Measurements from ENCODE around the gene GTPBP8. TPM values are rescaled to one million over a fixed set of nuclear protein-coding genes. Genes with fewer than 3 reads are reported as not detected.

Gene GTPBP8
- total and polyA plus RNA-seq, 2 of the 8 experiments (the other 6 are each of a cell fraction or from before 2014, with no cell fraction given): 25.8 to 27.6 TPM

- no peak overlapping the region for H2BK20ac ChIP-seq (ENCODE audit: low read length)
- H3K9ac ChIP-seq (replicated peaks in 1 of 4; ENCODE audit: extremely low read depth in 1 of 4, low read depth in 3 of 4, low read length in 3 of 4): no peak overlapping the region
- H3K79me1 ChIP-seq (ENCODE audit: low read depth, low read length): no peaks in the 10 kb centered on the region
- H3K4me1 ChIP-seq (replicated peaks in 1 of 4; ENCODE audit: control insufficient read depth in 3 of 4, insufficient read depth in 4 of 4, low read length in 3 of 4): peaks cover 0 to 7% (median 0%) of the 10 kb centered on the region in 4 experiments; a peak in 1 of 7 replicates
- H3K14ac ChIP-seq (ENCODE audit: insufficient read length): no peak overlapping the region
- H3K23me2 ChIP-seq (ENCODE audit: low read depth, low read length): no peaks in the 10 kb centered on the region
- H4K91ac ChIP-seq (replicated peaks; ENCODE audit: insufficient read length, low read length): no peak overlapping the region
- FAIRE-seq: no peak
- H3K18ac ChIP-seq (ENCODE audit: extremely low read depth, low read length): no peak overlapping the region
- 86% methylated on average over 4 of the region's 4 CpGs; no CpG with 5 or more reads in 1 of the 2 experiments for WGBS, 2 experiments (ENCODE audit: extremely low coverage in 1 of 2, insufficient coverage in 1 of 2, insufficient read length in 1 of 2, insufficient replicate concordance in 2 of 2, low coverage in 1 of 2, low lambda C conversion rate in 2 of 2, missing lambda C conversion rate in 1 of 2)
- no peak overlapping the region for H3K4me2 ChIP-seq (ENCODE audit: insufficient read depth in 1 of 2, low read depth in 2 of 2, low read length in 2 of 2)
- no peak overlapping the region for H2AK5ac ChIP-seq (ENCODE audit: low read depth, low read length)
- no peak overlapping the region for H2BK5ac ChIP-seq (ENCODE audit: low read depth, low read length)
- H2BK120ac ChIP-seq (replicated peaks; ENCODE audit: low read depth, low read length): no peak overlapping the region
- DNase-seq (ENCODE audit: low read depth in 1 of 2, low spot score in 2 of 2): no peak
- H3K79me2 ChIP-seq (ENCODE audit: control insufficient read depth in 1 of 2, insufficient read depth in 2 of 2, low read length in 2 of 2): peaks cover 0 to 21% of the 10 kb centered on the region in 2 experiments; a peak in 2 of 4 replicates
- no peak overlapping the region for H2BK15ac ChIP-seq (ENCODE audit: low read length)
- H3K9me3 ChIP-seq (ENCODE audit: insufficient read depth in 2 of 2, low read depth in 1 of 2, low read length in 1 of 2): no peaks in the 10 kb centered on the region
- H4K8ac ChIP-seq (ENCODE audit: extremely low read depth, insufficient read depth, low read length): no peak overlapping the region
- CTCF ChIA-PET (ENCODE audit: partially characterized antibody): interaction anchor here (0.5 to 1.5 kb wide), 3 partner anchors 27 to 271 kb away, joined by 3 to 4 read pairs (median 4); no protein-coding TSS in a partner anchor
- H3K23ac ChIP-seq (ENCODE audit: insufficient read length): no peak overlapping the region
- no peak overlapping the region for H3K56ac ChIP-seq (replicated peaks; ENCODE audit: insufficient read length, low read depth, low read length)
- no peak overlapping the region for H4K5ac ChIP-seq (ENCODE audit: insufficient read length, low read depth, low read length)
- H3K27ac ChIP-seq (ENCODE audit: low read depth, low read length): no peak overlapping the region
- no peak overlapping the region for H2AFZ ChIP-seq (ENCODE audit: low read length)
- no peak overlapping the region for H3K4ac ChIP-seq (replicated peaks; ENCODE audit: insufficient read length, low read depth, low read length)
- POLR2A ChIA-PET (ENCODE audit: partially characterized antibody): interaction anchor here (0.8 to 1.5 kb wide), 4 partner anchors 10 to 264 kb away, joined by 3 to 6 read pairs (median 3); no protein-coding TSS in a partner anchor
- H3K36me3 ChIP-seq (ENCODE audit: control insufficient read depth in 2 of 4, insufficient read depth in 4 of 4, low read length in 3 of 4): peaks cover 18 to 86% (median 56%) of the 10 kb centered on the region in 4 experiments
- H3K4me3 ChIP-seq (ENCODE audit: extremely low read depth in 1 of 4, insufficient read depth in 2 of 4, low read depth in 3 of 4, low read length in 4 of 4): no peak overlapping the region
- no peaks in the 10 kb centered on the region for H3K27me3 ChIP-seq (replicated peaks in 1 of 4; ENCODE audit: control insufficient read depth in 3 of 4, extremely low read depth in 1 of 4, insufficient read depth in 3 of 4, low read length in 3 of 4)
- no peak overlapping the region for H2BK12ac ChIP-seq (ENCODE audit: low read depth, low read length)
- TF ChIP-seq PHF8 (conservative IDR thresholded peaks at IDR 0.05; ENCODE audit: low read depth, low read length) (no peak), KDM4A (IDR thresholded peaks at IDR 0.05; ENCODE audit: low read depth, low read length, severe bottlenecking) (no peak), EGR1 (IDR thresholded peaks at IDR 0.05; ENCODE audit: borderline replicate concordance, low read depth, low read length) (no peak), BCL11A (IDR thresholded peaks at IDR 0.05; ENCODE audit: low read depth in 2 of 2, low read length in 2 of 2) (no peak), CBX5 (IDR thresholded peaks at IDR 0.05; ENCODE audit: low read depth, low read length) (no peak), GTF2F1 (IDR thresholded peaks at IDR 0.05; ENCODE audit: borderline replicate concordance, low read depth, low read length) (no peak), ATF3 (IDR thresholded peaks at IDR 0.05; ENCODE audit: insufficient read depth, low read depth, low read length) (no peak), ASH2L (IDR thresholded peaks at IDR 0.05; ENCODE audit: low read length) (no peak)
- peaks cover 0 to 4% of the 10 kb centered on the region in 2 experiments for H4K20me1 ChIP-seq (replicated peaks in 1 of 2; ENCODE audit: control insufficient read depth in 1 of 2, insufficient read depth in 2 of 2, low read length in 2 of 2)
Observed at GRCh38 chr3:113006359-113007056, 15.7 kb downstream of the GTPBP8 start.
